Medulla oblongata (tissue), 1 donor: ENCODE data around the gene AKAP12.

ENCODE experiments used
- DNase-seq: peaks from one replicate; pipeline ENCODE4 v3.0.0-alpha.2; 2015; ENCODE audit errors: extremely low spot score

The AKAP12 gene, protein sequence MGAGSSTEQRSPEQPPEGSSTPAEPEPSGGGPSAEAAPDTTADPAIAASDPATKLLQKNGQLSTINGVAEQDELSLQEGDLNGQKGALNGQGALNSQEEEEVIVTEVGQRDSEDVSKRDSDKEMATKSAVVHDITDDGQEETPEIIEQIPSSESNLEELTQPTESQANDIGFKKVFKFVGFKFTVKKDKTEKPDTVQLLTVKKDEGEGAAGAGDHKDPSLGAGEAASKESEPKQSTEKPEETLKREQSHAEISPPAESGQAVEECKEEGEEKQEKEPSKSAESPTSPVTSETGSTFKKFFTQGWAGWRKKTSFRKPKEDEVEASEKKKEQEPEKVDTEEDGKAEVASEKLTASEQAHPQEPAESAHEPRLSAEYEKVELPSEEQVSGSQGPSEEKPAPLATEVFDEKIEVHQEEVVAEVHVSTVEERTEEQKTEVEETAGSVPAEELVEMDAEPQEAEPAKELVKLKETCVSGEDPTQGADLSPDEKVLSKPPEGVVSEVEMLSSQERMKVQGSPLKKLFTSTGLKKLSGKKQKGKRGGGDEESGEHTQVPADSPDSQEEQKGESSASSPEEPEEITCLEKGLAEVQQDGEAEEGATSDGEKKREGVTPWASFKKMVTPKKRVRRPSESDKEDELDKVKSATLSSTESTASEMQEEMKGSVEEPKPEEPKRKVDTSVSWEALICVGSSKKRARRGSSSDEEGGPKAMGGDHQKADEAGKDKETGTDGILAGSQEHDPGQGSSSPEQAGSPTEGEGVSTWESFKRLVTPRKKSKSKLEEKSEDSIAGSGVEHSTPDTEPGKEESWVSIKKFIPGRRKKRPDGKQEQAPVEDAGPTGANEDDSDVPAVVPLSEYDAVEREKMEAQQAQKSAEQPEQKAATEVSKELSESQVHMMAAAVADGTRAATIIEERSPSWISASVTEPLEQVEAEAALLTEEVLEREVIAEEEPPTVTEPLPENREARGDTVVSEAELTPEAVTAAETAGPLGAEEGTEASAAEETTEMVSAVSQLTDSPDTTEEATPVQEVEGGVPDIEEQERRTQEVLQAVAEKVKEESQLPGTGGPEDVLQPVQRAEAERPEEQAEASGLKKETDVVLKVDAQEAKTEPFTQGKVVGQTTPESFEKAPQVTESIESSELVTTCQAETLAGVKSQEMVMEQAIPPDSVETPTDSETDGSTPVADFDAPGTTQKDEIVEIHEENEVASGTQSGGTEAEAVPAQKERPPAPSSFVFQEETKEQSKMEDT (N-terminal part only)

DNA sequence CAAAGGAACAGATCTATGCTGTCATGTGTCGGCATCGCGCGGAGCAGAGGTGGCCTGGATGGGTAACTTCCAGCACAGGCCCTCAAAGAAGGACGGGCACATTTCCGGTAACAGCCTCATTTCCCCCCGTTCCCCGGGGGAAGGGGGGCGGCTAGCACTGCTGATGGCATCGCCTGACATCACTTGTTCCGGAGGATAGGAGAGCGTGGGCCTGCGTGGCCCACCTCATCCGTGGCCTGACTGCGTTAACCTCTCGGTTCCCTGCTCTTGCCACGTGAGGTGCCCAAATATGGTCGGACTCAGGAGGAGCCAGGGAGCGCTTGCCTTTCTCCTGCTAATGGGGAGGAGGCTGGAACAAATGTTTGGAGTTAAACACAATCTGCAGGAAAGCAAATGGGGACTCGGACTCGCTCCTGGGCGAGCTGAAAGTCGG lies at the start of gene AKAP12:
AKAP12 (plus strand) TSS at position 365 of the 433 bp plus-strand sequence. CDS start 596 bp downstream, outside the sequence.
- DNase-seq: no peak

DNA sequence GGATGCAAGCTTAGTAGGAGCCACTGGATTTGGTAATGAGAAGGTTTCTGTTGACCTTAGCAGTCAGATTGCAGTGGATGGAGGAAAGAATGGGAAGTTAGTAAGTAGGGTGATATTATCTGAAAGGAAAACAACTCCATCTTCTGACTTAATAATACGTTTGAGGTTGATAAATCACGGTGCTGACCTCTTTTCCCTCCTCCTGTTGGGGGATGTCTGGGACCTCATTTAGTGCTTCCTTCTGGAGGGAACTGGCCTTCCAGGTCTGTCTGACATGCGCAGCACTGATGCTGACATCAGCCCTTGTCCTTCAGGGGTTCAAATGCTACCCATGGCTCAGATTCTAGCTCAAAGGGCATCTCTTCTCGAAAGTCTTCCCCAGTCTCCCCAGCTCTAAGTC lies 48.2 kb upstream of the AKAP12 start:
- no peak for DNase-seq

DNA sequence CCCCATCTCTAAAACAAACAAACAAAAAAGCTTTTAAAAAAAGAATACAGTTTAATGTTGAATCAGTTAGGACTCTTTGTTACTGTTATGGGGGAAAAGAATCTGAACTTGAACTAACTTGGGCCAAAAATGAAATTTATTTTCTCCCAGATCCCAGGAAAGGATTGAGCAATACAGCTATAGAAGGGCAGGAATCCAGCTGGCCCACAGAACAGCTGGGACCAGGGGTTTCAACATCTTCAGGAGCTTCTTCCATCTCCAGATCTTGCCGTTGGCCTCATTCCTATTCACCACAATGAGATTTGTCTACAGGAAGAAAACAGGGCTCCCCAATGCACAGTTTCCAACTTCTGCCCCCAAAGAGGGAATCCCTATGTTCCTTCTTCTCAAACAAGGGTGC lies 43.2 kb upstream of the AKAP12 start:
- no peak for DNase-seq

DNA sequence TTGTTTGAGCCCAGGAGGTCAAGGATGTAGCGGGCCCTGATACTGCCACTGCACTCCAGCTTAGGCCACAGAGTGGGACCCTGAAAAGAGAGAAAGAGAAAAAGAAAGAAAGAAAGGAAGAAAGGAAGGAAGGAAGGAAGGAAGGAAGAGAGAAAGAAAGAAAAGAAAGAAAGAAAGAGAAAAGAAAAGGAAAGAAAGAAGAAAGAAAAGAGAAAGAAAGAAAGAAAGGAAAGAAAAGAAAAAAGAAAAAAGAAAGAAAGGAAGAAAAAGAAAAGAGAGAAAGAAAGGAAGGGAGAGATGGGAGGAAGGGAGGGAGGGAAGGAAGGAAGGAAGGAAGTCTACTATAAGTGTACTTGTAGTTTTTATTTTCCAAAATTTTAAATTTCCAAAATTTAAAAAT lies 42.2 kb upstream of the AKAP12 start:
- DNase-seq: no peak

DNA sequence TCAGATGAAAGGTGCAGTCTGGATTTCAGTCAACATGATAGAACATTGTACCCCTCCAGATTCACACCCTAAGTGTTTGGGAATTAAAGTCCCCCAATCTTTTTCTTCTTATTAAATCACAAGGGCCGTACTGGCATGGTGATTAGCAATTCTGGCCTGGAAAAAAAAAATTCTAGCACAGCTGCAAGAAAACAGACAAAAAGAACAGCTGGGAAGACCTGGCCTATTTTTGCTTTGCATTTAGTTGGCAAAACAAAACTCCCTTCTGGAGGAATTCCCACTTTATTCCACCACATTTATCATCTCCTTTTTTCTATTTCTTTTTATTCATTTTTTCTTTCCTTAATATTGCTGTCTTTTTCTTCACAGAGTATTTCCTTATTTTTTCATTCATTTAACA lies 39.8 kb upstream of the AKAP12 start:
- no peak for DNase-seq

DNA sequence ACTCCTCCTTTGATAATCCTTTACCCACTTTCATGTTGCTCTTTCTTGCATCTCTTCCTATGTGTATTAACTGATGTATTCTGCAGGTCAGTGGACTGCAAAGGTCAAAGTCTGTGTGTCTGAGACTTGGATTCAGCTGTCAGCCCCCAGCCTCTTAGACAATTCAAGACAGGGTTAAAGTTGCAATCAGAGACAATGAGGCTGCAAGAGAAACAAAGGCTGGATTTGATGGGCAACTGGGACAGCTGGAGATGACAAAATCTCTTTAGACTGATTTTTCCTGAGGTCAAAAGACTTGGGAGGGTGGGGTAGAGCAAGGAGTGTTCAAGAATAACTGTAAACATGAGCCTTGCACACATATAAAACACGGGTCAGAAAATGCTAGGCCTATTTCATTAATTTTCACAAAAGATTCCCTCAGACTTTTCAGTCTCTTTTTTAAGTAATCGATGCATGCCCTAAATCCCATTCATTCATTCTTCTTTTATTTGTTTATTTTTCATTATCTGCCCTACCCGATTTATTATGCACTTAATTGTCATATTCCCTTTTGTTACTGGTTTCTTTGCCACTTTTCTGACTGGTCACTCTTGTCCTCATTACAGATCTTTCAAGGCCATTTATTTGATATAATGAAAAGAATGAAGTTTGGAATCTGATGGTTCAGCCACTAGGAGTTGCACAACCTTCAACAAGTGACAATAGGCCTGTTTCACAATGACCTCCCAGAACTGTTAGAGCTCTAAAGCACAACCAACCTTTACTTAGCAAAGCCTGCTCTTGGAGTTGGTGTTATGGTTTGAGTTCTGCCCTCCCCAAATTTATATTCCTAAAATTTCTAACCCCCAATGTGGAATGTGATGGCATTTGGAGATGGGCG lies 33.8 kb upstream of the AKAP12 start:
- no peak for DNase-seq

DNA sequence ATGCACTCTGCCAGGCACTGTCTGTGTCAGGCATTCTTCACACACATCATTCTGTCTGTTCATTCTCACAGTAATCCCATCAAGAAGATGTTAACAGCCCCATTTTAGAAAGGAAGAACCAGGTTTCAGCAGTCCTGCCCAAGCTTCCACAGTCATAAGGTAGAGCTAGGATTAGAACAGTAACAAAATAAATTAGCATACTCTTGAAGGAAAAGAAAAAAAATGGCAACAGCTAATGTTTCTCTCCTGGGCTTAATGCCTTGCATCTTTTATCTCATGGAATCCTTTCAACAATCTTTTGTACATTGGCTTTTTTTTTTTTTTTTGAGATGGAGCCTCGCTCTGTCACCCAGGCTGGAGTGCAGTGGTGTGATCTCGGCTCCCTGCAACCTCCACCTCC lies 32.1 kb upstream of the AKAP12 start:
- DNase-seq: no peak

DNA sequence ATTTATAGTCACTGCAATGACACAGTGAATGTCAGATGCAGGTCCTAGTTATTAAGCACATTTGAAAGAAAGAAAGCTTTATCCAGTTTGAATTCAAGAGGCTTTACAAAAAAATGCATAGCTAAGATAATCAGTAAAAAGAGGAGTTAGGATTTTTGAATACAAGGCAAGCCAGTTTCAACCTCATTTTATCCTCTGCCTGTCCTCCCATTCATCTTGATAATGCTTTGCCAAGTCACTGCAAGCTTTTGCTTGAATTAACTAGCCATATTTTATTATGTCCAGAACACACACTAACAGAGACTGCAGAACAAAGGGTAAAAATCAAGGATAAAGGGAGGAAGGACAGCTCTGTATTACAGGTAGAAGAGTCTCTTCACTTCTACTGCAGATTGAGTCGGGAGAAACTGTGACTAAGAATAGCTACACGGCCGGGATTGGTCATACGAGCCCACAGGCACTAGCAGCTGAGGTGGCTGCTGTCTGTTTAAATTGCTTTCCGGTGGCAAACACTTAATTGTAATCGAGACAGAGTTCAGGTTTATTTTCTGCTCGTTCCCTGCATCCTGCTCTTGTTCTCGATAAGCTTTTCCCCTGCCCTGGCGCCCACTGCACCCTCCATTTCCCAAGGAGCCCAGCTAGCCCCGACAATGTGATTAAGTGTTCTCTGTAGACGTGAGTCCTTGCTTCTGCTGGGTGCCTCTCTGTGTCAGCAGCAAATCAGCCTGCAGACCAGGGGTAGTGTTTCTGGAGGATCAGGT lies 30.5 kb upstream of the AKAP12 start:
- DNase-seq: no peak

DNA sequence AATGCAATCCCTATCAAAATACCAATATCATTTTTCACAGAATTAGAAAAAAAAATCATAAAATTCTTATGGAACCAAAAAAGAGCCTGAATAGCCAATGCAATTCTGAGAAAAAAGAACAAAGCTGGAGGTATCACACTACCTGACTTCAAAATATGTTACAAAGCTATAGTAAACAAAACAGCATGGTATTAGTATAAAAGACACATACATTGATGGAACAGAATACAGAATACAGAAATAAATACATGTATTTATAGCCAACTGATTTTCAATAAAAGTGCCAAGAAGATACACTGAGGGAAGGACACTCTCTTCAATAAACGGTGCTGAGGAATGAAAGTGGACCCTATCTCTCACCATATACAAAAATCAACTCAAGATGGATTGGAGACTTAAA lies 28.7 kb upstream of the AKAP12 start:
- no peak for DNase-seq

DNA sequence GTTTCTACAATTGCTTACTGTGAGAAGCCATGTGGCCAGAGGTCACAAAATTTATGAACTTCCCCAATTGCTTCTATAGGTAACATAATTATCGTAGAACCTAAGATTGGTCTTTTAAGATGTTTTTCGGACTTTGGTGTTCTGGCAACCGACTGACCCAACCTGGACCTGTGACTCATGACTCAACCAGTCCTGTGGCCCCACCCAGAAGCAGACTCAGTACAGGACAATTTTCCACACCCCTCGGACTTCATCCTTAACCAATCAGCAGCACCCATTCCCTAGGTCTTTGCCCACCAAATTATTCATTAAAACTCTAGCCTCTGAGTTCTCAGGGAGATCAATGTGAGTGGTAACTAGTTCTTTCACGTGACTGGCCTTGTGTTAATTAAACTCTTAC lies 26.4 kb upstream of the AKAP12 start:
- DNase-seq: no peak

DNA sequence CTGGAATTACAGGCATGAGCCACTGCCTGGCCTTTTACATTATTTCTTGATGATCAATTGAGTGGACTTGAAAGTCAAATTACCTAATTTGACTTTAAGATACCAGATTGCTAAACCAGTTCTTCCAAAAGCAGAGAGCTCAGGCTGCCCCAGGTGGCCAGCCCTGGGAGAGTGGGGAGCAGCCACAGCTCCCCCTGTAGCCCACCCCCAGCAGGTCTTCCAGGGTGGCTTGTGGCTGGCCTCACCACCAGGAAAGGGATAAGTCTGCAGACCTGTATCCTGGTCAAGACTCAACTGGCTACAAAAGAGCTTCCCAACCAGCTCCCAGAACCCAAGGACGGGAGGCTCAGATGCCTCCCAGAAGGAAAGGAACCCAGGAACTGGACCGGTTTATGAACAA lies 23.8 kb upstream of the AKAP12 start:
- no peak for DNase-seq

DNA sequence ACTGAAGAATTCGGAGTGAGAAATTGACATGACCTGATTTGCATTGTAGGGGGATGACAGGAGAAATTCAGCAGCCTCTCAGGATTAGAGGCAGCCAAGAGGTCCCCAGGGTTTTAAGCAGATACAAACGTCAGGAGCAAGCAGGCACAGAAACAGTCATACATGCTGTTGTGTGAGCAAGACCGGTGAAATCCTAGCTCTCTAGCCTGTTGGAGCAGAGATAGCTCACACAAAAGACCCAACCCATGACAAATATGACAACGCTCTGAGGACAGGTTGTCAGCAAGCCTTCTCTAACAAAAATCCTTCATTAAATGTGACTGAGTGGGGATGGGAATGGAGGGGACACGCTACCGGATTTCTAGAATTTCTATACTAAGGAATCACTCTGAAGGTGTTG lies 23.0 kb upstream of the AKAP12 start:
- no peak for DNase-seq

DNA sequence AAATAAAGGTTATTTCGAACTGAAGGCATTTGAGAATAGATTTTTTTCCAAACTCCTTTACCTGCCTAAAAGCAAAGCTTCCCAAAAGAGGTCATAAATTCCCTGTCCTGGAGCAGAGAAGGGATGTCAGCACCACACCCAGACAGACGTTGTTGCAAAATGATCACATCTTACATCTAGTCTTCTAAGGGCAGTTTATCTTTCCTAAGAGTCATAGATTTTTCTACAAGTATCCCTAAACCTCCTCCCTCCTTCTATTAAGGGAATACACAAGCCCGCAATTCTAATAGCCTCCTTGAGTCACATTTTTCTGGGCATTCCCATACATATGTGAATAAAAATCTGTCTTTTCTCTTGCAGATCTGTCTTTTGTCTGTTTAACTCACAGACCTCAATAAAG lies 20.6 kb upstream of the AKAP12 start:
- no peak for DNase-seq

DNA sequence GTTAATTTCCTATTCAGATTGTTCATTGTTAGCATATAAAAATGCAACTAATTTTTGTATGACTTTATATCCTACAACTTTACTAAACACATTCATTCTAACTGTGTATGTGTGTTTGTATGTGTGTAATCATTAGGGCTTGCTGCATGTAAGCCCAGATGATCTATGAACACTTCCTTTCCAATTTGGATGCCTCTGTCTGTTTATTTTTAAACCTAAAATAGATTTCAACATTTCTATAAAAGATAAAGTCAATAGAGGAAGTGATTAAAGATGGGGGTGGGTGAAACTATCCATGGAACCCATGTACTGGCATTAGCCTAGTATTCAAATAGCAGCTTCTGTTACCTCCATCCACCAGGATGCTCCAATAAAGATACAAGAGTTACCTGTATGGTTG lies 15.7 kb upstream of the AKAP12 start:
- DNase-seq: no peak

DNA sequence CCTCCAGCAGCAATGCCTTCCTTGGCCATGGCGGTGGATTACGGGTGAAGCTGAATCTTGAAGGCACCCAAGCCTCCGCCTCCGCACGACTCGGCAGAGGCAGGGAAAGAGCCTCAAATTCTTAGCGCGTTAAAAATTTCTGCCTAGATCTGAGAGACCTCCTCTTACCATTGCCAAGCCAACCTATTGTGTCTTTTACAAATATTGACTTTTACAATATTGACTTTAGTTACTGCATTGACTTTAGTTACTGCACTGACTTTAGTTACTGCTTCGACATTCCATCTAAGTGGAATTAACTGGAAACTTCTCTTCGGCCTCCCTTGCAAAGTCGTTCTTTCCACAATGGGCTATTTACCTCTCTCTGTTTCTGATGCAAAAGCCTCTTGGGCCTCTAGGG lies 13.8 kb upstream of the AKAP12 start:
- no peak for DNase-seq

DNA sequence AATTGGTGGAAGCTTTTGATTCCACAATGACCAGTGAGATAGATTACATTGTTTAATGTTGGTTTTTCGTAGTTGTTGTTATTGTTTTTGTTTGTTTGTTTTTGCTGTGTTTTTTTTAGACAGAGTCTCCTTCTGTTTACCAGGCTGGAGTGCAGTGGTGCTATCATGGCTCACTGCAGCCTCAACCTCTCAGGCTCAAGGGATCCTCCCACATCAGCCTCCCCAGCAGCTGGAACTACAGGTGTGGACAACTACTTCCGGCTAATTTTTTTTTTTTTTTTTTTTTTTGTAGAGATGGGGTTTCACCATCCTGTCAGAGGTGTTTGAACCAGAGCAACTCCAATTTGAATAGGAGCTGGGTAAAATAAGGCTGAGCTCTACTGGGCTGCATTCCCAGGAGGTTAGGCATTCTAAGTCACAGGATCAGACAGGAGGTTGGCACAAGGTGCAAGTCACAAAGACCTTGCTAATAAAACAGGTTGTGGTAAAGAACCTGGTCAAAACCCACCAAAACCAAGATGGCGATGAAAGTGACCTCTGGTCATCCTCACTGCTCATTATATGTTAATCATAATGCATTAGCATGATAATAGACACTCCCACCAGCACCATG lies 10.9 kb upstream of the AKAP12 start:
- DNase-seq: no peak

DNA sequence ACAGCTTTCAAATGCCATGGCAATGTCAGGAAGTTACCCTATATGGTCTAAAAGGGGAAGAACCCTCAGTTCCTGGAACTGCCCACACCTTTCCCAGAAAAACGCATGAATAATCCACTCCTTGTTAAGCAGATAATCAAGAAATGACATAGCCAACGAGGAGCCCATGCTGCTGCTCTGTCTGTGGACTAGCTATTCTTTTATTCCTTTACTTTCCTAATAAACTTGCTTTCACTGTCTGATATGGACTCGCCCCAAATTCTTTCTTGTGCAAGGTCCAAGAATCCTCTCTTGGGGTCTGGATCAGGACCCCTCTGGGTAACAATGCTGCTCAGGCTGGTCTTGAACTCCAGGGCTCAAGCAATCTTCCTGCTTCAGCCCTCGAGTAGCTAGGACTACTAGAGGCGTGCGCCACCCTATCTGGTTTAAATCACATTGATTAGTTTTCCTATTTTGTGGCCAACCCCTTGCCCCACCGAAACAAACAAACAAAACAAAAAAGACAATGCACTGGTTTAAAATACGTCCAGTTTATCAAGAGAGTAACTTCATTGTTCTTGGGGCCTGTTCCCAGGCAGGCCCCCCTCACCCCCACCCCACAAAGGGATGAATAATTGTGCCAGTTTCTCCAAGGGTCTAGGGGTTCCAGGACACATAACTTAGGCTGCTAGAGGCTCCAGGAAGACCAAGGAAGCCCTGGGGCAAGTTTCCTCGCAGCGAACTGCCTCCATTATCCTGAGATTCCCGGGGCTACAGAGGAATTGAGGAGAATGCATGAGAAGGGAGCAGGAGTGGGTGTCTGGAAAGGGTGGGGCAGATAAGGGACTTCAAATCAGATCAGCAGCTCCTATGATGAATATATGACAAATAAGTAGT lies 10.1 kb upstream of the AKAP12 start:
- no peak for DNase-seq

DNA sequence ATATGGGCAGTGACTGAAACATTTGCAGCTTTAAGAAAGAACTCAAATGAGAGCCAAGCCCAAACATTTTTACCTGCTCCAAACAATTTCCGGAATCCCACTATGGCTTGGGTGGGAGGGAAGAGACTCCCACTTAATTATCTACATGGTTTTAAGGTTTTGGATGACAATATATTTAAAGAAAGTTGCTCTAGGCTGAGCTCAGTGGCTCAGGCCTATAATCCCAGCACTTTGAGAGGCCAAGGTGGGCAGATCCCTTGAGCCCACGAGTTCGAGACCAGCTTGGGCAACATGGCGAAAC lies 9.5 kb upstream of the AKAP12 start:
- no peak for DNase-seq

DNA sequence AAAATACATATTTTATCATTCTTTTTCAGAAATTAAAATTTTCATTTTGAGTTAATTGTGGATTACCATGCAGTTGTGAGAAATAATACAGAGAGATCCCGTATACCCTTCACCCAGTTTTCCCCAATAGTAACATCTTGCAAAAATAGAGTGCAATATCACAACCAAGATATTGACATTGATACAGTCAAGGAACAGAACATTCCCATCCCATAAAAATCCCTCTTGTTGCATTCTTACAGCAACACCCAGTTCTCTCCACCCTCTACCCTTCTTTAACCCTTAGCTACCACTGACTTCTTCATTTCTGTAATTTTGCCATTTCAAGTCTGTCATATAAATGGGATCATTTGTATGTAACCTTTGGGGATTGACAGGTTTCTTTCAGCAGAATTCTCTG lies 6.9 kb upstream of the AKAP12 start:
- DNase-seq: no peak
